Natural killer cell (primary cell): Measurements from ENCODE around the gene SPTA1. TPM values are rescaled to one million over a fixed set of nuclear protein-coding genes. Genes with fewer than 3 reads are reported as not detected.

ENCODE experiments used
- ATAC-seq, 3 donors: fragments of 150-1000 bp in 2 of 3; fragments of 200-7000 bp in 1 of 3; cut with Tn5 transposase; 1 replicate in 1 of 3; 2 replicates in 2 of 3; pipeline ENCODE4 v1.10.0; 2021; ENCODE audit warnings: mild to moderate bottlenecking in 2 of 3, moderate library complexity in 2 of 3
- DNase-seq, 2 donors: peaks; one replicate each; pipeline versions ENCODE4 v3.0.0 to v3.0.0-alpha.2; 2013 to 2021; ENCODE audit warnings: mixed read lengths in 1 of 2
- H3K27ac ChIP-seq: one replicate; pipeline ENCODE4 v1.5.1; 2013; ENCODE audit warnings: mild to moderate bottlenecking, low read length
- H3K27me3 ChIP-seq: one replicate; pipeline ENCODE4 v1.6.1; 2013; ENCODE audit warnings: low read length; ENCODE audit not compliant: control insufficient read depth, insufficient read depth
- H3K36me3 ChIP-seq: one replicate; pipeline ENCODE4 v1.6.1; 2013; ENCODE audit warnings: low read length; ENCODE audit not compliant: control insufficient read depth, insufficient read depth
- H3K4me1 ChIP-seq: one replicate; pipeline ENCODE4 v1.6.1; 2013; ENCODE audit warnings: low read length; ENCODE audit not compliant: control insufficient read depth, insufficient read depth
- H3K4me3 ChIP-seq: one replicate; pipeline ENCODE4 v1.5.1; 2013; ENCODE audit warnings: low read length
- H3K9me3 ChIP-seq: one replicate; pipeline ENCODE4 v1.6.1; 2013; ENCODE audit warnings: low read length; ENCODE audit not compliant: control insufficient read depth, insufficient read depth
- H3K27ac Mint-ChIP-seq, 2 donors: one replicate each; pipeline ENCODE4 v1.8.0; 2022; ENCODE audit warnings: mild to moderate bottlenecking in 2 of 2, mixed read lengths in 2 of 2, moderate library complexity in 1 of 2
- H3K27me3 Mint-ChIP-seq, 2 donors: one replicate each; pipeline ENCODE4 v1.8.0; 2022; ENCODE audit warnings: low read depth in 2 of 2, mixed read lengths in 2 of 2
- H3K36me3 Mint-ChIP-seq: one replicate; pipeline ENCODE4 v1.8.0; 2022; ENCODE audit warnings: mixed read lengths
- H3K4me1 Mint-ChIP-seq, 2 donors: one replicate each; pipeline ENCODE4 v1.8.0; 2022; ENCODE audit warnings: mixed read lengths in 2 of 2
- H3K4me3 Mint-ChIP-seq: one replicate; pipeline ENCODE4 v1.8.0; 2022; ENCODE audit warnings: mild to moderate bottlenecking, moderate library complexity, mixed read lengths
- H3K9me3 Mint-ChIP-seq, 2 donors: one replicate each; pipeline ENCODE4 v1.8.0; 2022; ENCODE audit warnings: mixed read lengths in 2 of 2
- WGBS: methylation state at CpG from one replicate; pipeline ENCODE4 v1.1.7; 2013; ENCODE audit warnings: missing lambda C conversion rate; ENCODE audit not compliant: insufficient coverage; 5-methylcytosine and 5-hydroxymethylcytosine counted together
- intact Hi-C: fragments of 100-400 bp; cut with micrococcal nuclease; formaldehyde crosslinking; loops from one replicate; pipeline ENCODE4 v1.14.2; 2022
- total RNA-seq, 4 donors: library from RNA; stranded (reverse); fragments of 120-200 nt in 1 of 4; gene quantifications; one replicate each; pipeline versions ENCODE4 v1.2.3 to v1.2.4, GENCODE V29; 2013 to 2022
- TF ChIP-seq, protein P1 (sequence below): fragments of 200-600 bp; IDR thresholded peaks from one replicate; pipeline ENCODE4 v1.8.0; 2022; ENCODE audit warnings: antibody characterized with exemption

SPTA1 gene
- total RNA-seq, 3 donors from 2014 or later (not counting 1 experiment from before 2014, with no cell fraction given): 0.30 TPM; not detected in 2

DNA sequence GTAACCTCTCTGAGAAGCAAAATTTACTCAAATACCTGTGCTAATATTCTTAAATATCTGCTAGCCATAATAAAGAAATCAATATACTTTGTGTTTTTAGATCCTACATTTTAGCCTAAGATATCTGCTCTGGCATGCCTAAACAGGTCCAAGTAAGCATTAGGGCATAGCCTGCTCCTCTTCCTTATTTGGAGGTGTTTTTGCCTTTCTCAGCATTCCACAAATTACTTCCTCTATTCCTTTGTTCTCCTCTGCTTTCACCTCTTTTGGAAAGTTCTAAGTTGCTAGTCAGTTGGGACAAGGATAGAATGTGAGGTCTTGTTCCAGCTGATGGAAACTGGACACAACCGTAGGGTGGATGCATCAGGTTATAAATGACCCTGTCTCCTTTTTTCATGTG, 99.6 kb downstream of the SPTA1 start:
- no peak for ATAC-seq

DNA sequence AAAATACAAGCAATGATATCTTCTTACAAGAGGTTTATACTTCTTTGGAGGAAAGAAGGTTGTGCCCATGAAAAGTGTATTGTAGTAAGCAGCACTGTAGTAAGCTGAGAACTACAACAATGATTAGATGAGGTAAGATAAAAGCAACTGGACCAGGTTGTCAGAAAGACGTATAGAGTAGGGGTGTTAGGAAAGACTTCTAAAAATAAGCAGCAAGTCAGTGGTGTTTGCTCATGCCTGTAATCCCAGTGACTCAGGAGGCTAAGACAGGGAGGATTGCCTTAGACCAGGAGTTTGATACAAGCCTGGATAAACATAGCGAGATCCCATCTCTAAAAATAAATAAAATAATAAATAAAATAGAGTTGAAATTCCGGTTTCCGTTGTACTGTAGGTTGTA, 102.6 kb downstream of the SPTA1 start:
- peaks cover 10% of the 10 kb centered on the region for H3K9me3 ChIP-seq
- no peaks in the 10 kb centered on the region for H3K4me1 Mint-ChIP-seq
- peaks cover 5% of the 10 kb centered on the region in 2 donors for H3K9me3 Mint-ChIP-seq
- H3K27ac Mint-ChIP-seq: no peak overlapping the region
- H3K27ac ChIP-seq: no peak overlapping the region
- intact Hi-C loops: no loop called here
- WGBS: 86% methylated on average over 1 of the region's 4 CpGs
- no peak overlapping the region for H3K4me3 ChIP-seq
- peaks cover 5% of the 10 kb centered on the region for H3K27me3 ChIP-seq
- no peak for DNase-seq
- H3K36me3 Mint-ChIP-seq: peaks cover 7% of the 10 kb centered on the region
- H3K27me3 Mint-ChIP-seq: peaks cover 17 to 49% of the 10 kb centered on the region in 2 donors
- TF ChIP-seq, protein P1, sequence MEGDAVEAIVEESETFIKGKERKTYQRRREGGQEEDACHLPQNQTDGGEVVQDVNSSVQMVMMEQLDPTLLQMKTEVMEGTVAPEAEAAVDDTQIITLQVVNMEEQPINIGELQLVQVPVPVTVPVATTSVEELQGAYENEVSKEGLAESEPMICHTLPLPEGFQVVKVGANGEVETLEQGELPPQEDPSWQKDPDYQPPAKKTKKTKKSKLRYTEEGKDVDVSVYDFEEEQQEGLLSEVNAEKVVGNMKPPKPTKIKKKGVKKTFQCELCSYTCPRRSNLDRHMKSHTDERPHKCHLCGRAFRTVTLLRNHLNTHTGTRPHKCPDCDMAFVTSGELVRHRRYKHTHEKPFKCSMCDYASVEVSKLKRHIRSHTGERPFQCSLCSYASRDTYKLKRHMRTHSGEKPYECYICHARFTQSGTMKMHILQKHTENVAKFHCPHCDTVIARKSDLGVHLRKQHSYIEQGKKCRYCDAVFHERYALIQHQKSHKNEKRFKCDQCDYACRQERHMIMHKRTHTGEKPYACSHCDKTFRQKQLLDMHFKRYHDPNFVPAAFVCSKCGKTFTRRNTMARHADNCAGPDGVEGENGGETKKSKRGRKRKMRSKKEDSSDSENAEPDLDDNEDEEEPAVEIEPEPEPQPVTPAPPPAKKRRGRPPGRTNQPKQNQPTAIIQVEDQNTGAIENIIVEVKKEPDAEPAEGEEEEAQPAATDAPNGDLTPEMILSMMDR: no peak
- no peak for ATAC-seq
- no peaks in the 10 kb centered on the region for H3K4me1 ChIP-seq
- H3K36me3 ChIP-seq: no peaks in the 10 kb centered on the region
- no peak overlapping the region for H3K4me3 Mint-ChIP-seq

More for the DNA sequence above, 99.6 kb downstream of the SPTA1 start:
- peaks cover 10% of the 10 kb centered on the region for H3K9me3 ChIP-seq
- H3K4me1 ChIP-seq: no peaks in the 10 kb centered on the region
- no peak overlapping the region for H3K27ac ChIP-seq
- Mint-ChIP-seq H3K27ac (no peak overlapping the region), H3K36me3 (peaks cover 7% of the 10 kb centered on the region), H3K27me3 (peaks cover 22 to 36% of the 10 kb centered on the region in 2 donors), H3K9me3 (peaks cover 7% of the 10 kb centered on the region in 2 donors), H3K4me1 (no peaks in the 10 kb centered on the region), H3K4me3 (no peak overlapping the region)
- DNase-seq: no peak
- peaks cover 7% of the 10 kb centered on the region for H3K27me3 ChIP-seq
- TF ChIP-seq, protein P1: no peak
- H3K36me3 ChIP-seq: no peaks in the 10 kb centered on the region
- 95% methylated on average over 1 of the region's 1 CpG for WGBS
- intact Hi-C loops: no loop called here
- no peak overlapping the region for H3K4me3 ChIP-seq

DNA sequence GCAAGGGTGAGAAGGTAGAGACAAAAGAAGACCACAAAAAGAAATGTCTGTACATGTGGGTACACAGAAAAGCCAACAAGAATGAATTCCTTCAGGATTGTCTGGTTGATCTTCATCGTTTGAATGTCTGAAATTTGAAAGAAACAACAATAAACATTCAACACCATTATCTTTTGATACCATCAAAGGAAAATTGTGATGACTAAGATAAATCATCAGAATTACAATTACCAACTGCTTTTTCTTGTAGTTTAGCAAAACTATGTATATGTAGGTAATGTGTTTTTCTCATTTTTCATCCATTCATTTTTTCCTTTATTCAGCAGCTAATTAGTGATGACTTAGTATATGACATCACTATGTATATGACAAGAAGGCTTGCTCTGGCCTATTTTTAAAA, 106.8 kb downstream of the SPTA1 start, which contains the start of gene OR10X1:
Gene OR10X1, minus strand, starts transcription at position 167 of the 400 bp plus-strand sequence. Its CDS starts 0 bp downstream, at position 167.
- H3K36me3 ChIP-seq: no peaks in the 10 kb centered on the region
- H3K4me3 ChIP-seq: no peak within 1 kb of the TSS
- TF ChIP-seq, protein P1: no peak
- Mint-ChIP-seq H3K9me3 (no peaks in the 10 kb centered on the region), H3K36me3 (no peaks in the 10 kb centered on the region), H3K4me1 (no peaks in the 10 kb centered on the region), H3K27ac (no peak within 1 kb of the TSS), H3K27me3 (peaks cover 17 to 58% of the 10 kb centered on the region in 2 donors), H3K4me3 (no peak within 1 kb of the TSS)
- H3K9me3 ChIP-seq: no peaks in the 10 kb centered on the region
- intact Hi-C loops: no loop called here
- no CpG with 5 or more reads among the region's 1 CpG for WGBS
- no peak for ATAC-seq
- peaks cover 4% of the 10 kb centered on the region for H3K27me3 ChIP-seq
- H3K4me1 ChIP-seq: no peaks in the 10 kb centered on the region
- no peak for DNase-seq
- no peak within 1 kb of the TSS for H3K27ac ChIP-seq

DNA sequence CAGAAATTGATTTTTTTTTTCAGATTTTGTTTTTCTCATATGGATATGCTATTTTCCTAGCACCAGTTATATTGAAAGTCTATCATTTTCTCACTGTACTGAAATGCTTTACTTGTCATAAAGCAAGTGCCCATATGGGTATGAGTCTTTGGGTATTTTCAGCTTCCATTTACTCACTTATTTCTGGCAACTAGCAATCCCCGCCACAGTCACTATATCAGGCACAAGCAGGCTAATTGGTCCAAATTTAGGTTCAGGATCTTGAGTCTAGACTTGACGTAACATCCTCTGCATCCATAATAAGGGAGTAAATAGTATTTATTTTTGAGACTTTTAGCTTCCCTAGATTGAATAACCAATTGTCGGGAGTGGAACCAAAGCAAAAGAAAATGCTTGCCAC, 109.0 kb downstream of the SPTA1 start:
- H3K36me3 Mint-ChIP-seq: no peaks in the 10 kb centered on the region

More for the DNA sequence above, 109.0 kb downstream of the SPTA1 start:
- Histone ChIP-seq H3K27ac (no peak overlapping the region), H3K27me3 (peaks cover 4% of the 10 kb centered on the region), H3K4me3 (no peak overlapping the region), H3K9me3 (no peaks in the 10 kb centered on the region), H3K36me3 (no peaks in the 10 kb centered on the region), H3K4me1 (no peaks in the 10 kb centered on the region)
- Mint-ChIP-seq H3K4me3 (no peak overlapping the region), H3K9me3 (no peaks in the 10 kb centered on the region), H3K27ac (no peak overlapping the region), H3K4me1 (no peaks in the 10 kb centered on the region), H3K27me3 (peaks cover 14 to 52% of the 10 kb centered on the region in 2 donors)
- 94% methylated on average over 1 of the region's 3 CpGs for WGBS
- intact Hi-C loops: no loop called here
- ATAC-seq (no peak), DNase-seq (no peak)
- TF ChIP-seq, protein P1: no peak
